ENCODE data around the gene HS6ST3.

The HS6ST3 gene

GRCh38 chr13:96431044-96431581, 341.2 kb downstream of the HS6ST3 start:
- H3K4me3 ChIP-seq (ENCODE audit: low read depth, low read length): no peak overlapping the region
- H3K36me3 ChIP-seq: no peaks in the 10 kb centered on the region
- TF ChIP-seq CTCF (IDR thresholded peaks at IDR 0.05; ENCODE audit: low read depth, low read length): no peak
- H3K9me3 ChIP-seq (ENCODE audit: severe bottlenecking): no peaks in the 10 kb centered on the region
- peaks cover 92% of the 10 kb centered on the region for H3K27me3 ChIP-seq (ENCODE audit: insufficient read depth, low read depth, severe bottlenecking)
- no peak for DNase-seq
- no peak overlapping the region for H3K27ac ChIP-seq

- no peak overlapping the region for H3K27ac ChIP-seq
- TF ChIP-seq CTCF (IDR thresholded peaks at IDR 0.05; ENCODE audit: low read depth, low read length): no peak
- H3K27me3 ChIP-seq (ENCODE audit: insufficient read depth, low read depth, severe bottlenecking): peaks cover 94% of the 10 kb centered on the region
- no peak for DNase-seq
- H3K4me3 ChIP-seq (ENCODE audit: low read depth, low read length): no peak overlapping the region
- no peaks in the 10 kb centered on the region for H3K9me3 ChIP-seq (ENCODE audit: severe bottlenecking)
- no peaks in the 10 kb centered on the region for H3K36me3 ChIP-seq
Observed at GRCh38 chr13:96444676-96445075, 354.8 kb downstream of the HS6ST3 start.

- no peak for DNase-seq
- Histone ChIP-seq H3K36me3 (no peaks in the 10 kb centered on the region), H3K4me3 (ENCODE audit: low read depth, low read length) (no peak overlapping the region), H3K27ac (no peak overlapping the region), H3K9me3 (ENCODE audit: severe bottlenecking) (no peaks in the 10 kb centered on the region), H3K27me3 (ENCODE audit: insufficient read depth, low read depth, severe bottlenecking) (peaks cover 91% of the 10 kb centered on the region)
- no peak for TF ChIP-seq CTCF (IDR thresholded peaks at IDR 0.05; ENCODE audit: low read depth, low read length)
Observed at GRCh38 chr13:96449920-96450319, 360.0 kb downstream of the HS6ST3 start.

DNA sequence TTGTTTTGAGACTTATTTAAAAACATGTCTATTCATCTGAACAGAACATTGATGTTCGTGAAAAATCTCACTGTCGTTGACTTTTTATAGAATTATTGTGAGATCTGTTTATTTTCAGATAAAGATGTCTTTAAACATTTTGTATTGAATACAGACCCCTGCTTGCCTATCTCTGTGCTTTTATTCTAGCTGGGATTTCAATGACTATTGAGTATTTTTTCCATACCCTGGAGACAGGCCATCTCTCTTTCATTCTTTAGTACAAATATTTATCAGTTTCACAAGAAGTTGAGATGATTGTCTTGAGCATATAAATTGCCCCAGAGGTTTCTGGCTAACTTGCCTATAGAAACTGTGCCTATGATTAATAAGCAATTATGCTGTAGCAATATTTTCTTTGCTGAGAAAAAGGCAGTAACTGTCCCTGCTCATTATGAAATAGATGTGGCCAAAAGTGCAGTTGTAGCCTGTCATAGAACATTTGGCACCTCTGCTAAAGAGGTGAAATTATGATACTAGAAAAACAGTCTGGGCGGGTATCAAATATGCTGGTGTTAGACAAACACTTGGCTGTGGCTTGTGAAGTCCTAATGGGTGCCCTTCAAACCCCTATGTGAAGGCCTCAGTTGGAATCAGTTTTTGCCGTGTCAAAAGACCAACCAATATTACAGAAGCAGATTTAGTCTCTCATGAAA, 360.6 kb downstream of the HS6ST3 start:
- no peak overlapping the region for H3K4me3 ChIP-seq (ENCODE audit: low read depth, low read length)
- H3K36me3 ChIP-seq: no peaks in the 10 kb centered on the region
- no peak for TF ChIP-seq CTCF (IDR thresholded peaks at IDR 0.05; ENCODE audit: low read depth, low read length)
- no peak for DNase-seq
- H3K9me3 ChIP-seq (ENCODE audit: severe bottlenecking): no peaks in the 10 kb centered on the region
- peaks cover 91% of the 10 kb centered on the region for H3K27me3 ChIP-seq (ENCODE audit: insufficient read depth, low read depth, severe bottlenecking)
- no peak overlapping the region for H3K27ac ChIP-seq

DNA sequence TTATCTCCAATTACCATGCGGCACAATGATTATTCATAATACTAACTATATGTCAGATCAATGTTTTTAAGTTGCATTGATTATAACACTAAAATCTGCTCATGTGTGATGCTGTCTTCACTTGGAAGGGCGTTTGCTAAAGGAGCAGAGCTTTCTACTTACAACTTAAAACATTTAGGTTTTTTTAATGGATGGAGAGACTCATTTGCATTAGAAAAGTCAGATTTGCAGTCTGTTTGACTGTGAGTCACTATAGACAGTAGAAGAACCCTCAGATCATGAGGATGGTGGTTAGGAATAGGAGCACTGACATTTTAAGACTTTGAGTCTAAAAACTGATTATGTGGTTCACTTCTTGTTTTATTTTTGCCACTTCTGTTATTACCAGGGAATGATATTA, 364.6 kb downstream of the HS6ST3 start:
- no peaks in the 10 kb centered on the region for H3K9me3 ChIP-seq (ENCODE audit: severe bottlenecking)
- H3K27me3 ChIP-seq (ENCODE audit: insufficient read depth, low read depth, severe bottlenecking): peaks cover 79% of the 10 kb centered on the region
- no peak for DNase-seq
- no peak overlapping the region for H3K27ac ChIP-seq
- no peak for TF ChIP-seq CTCF (IDR thresholded peaks at IDR 0.05; ENCODE audit: low read depth, low read length)
- H3K36me3 ChIP-seq: no peaks in the 10 kb centered on the region
- no peak overlapping the region for H3K4me3 ChIP-seq (ENCODE audit: low read depth, low read length)

DNA sequence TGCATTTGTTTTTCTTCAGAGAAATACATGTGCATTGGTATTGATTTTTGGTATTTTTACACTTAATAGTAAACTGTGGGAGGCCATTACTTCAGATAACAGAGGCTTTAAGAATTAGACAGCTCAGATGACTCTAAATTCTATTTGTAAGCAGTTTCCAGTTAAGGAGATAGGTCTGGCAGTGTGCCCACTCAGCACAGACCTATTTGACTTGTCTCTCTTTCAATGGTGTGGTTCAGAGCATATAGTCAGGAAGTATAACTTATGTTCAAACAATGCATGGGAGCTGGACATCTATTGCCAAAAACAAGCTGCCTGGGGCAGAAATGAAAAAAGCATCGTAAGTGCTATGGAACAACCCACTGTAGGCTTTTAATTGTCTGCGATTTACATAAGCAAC, 370.7 kb downstream of the HS6ST3 start:
- H3K27ac ChIP-seq: no peak overlapping the region
- DNase-seq: no peak
- H3K27me3 ChIP-seq (ENCODE audit: insufficient read depth, low read depth, severe bottlenecking): peaks cover 79% of the 10 kb centered on the region
- no peak for TF ChIP-seq CTCF (IDR thresholded peaks at IDR 0.05; ENCODE audit: low read depth, low read length)
- H3K36me3 ChIP-seq: no peaks in the 10 kb centered on the region
- H3K4me3 ChIP-seq (ENCODE audit: low read depth, low read length): no peak overlapping the region
- H3K9me3 ChIP-seq (ENCODE audit: severe bottlenecking): no peaks in the 10 kb centered on the region

Data from WERI-Rb-1 (cell line).